Fibroblast of mammary gland (primary cell): Measurements from ENCODE around the gene EFCAB13.

Experiments
- DNase-seq: peaks from one replicate; pipeline ENCODE4 v3.0.0-alpha.2; 2010; ENCODE audit warnings: low read depth
- H3K4me3 ChIP-seq: 2 replicates; pipeline ENCODE4 v1.5.1; 2011; ENCODE audit warnings: low read depth, mild to moderate bottlenecking, low read length, moderate library complexity; ENCODE audit not compliant: control insufficient read depth
- TF ChIP-seq, protein P1 (sequence below): conservative IDR thresholded peaks from 2 replicates; pipeline ENCODE4 v1.5.1; 2011; ENCODE audit warnings: low read depth, low read length, inconsistent platforms; ENCODE audit not compliant: control insufficient read depth, insufficient read depth

The EFCAB13 gene

DNA sequence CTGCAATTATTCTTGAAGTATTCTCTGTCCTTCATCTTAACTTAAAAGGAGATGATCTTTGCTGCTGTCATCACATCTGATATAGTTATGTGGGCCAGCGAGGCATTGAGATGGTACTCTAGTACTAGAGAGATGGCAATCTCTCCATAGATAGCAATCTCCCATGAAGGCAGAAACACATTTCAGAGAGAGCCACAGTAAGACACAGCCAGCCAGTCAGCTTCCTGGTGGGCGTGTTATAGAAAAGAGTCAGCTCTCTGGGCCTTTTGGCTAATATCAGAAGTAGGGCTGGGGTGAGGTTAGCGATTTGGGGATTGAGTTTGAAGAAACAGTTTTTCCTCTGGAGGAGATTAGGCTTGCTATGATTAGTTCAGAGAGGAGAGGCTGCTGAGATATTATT is 22.6 kb upstream of the EFCAB13 start:
- no peak for DNase-seq
- no peak overlapping the region for H3K4me3 ChIP-seq
- TF ChIP-seq, protein P1, sequence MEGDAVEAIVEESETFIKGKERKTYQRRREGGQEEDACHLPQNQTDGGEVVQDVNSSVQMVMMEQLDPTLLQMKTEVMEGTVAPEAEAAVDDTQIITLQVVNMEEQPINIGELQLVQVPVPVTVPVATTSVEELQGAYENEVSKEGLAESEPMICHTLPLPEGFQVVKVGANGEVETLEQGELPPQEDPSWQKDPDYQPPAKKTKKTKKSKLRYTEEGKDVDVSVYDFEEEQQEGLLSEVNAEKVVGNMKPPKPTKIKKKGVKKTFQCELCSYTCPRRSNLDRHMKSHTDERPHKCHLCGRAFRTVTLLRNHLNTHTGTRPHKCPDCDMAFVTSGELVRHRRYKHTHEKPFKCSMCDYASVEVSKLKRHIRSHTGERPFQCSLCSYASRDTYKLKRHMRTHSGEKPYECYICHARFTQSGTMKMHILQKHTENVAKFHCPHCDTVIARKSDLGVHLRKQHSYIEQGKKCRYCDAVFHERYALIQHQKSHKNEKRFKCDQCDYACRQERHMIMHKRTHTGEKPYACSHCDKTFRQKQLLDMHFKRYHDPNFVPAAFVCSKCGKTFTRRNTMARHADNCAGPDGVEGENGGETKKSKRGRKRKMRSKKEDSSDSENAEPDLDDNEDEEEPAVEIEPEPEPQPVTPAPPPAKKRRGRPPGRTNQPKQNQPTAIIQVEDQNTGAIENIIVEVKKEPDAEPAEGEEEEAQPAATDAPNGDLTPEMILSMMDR: no peak

DNA sequence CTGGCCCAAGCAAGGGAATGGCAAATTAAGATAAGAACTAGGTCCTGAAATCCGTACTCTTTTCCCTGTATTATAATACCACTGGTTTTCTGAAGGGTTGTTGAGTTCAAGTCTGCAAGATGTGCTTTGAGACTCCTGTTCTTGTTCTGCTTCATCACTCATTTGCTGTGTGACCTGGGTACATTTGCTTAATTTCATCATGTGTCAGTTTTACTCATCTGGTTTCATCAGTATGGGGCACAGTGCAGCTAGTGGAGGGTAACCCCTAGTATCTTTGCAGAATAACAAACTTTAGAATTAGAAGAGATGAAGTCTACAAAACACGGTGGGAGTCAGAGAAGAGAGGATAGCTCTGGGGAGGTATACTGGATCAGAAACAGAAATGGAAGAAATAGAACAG is 21.9 kb upstream of the EFCAB13 start:
- H3K4me3 ChIP-seq: no peak overlapping the region
- TF ChIP-seq, protein P1: no peak
- no peak for DNase-seq

DNA sequence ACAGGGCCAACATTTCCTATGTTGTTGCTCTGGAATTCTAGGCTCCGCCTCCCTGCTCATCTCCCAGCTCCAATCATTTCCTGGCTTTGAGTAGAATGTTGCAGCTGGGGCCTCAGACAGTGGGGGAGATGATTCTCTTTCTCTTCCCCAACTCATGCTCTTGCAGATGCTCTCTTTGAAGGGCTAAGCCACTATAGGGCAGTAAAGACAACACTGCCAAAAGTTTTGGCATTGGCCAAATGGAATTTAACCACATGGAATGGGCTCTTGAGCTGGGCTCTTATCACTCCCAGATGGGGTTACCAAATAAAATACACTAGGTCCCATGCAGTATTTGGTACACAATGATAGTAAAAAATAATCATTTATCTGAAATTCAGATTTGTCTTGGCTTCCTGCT is 19.6 kb upstream of the EFCAB13 start:
- TF ChIP-seq, protein P1: no peak
- H3K4me3 ChIP-seq: no peak overlapping the region
- peak; percentile 55 for DNase-seq

DNA sequence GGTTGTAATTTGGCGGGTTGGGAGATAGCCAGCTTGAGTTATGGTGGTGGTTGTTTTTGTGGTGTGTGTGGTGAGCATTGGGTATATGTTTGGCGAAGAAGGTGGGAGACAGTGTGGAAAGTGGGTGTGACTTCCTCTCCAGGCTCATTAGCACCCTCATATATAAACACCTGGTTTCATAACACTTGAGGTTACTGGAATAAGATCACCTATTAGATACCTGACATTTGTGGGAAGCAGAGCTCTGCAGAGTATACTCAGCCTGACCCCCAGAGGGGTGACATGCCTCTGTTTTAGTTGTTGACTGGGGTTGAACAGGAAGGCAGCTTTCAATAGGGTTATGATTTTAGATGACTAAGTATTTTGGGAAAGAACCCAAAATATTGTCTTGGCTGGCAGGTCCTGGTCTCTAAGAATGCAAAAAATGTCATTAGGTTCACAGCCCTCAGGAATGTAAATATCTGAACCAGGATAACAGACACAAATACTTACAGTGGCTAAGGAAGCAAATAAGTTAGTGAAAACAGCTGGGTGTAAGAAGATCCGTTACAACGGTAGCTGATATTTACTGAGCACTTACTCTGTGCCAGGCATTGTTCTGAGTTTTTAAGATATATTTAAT is 18.3 kb upstream of the EFCAB13 start:
- TF ChIP-seq, protein P1: no peak
- no peak overlapping the region for H3K4me3 ChIP-seq
- DNase-seq: peak; percentile 86

DNA sequence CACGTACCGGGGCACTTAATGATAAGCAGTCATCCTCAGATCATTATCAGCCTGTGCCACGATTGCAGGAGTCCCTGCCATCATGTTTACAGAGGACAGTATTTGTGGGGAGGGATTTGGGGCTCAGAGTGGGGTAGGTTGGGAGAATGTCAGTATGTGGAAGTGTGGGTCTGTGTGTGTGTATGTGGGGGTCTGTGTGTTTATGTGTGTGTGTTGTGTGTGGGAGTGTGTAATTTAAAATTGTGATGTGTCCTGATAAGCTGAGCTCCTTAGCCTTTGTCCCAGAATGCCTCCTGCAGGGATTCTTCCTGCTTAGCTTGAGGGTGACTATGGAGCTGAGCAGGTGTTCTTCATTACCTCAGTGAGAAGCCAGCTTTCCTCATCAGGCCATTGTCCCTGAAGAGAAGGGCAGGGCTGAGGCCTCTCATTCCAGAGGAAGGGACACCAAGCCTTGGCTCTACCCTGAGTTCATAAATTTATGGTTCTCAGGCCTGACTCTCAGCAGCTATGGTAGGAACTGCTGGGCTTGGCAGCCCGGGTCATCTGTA is 13.5 kb upstream of the EFCAB13 start:
- H3K4me3 ChIP-seq: no peak overlapping the region
- TF ChIP-seq, protein P1: no peak
- DNase-seq: no peak

DNA sequence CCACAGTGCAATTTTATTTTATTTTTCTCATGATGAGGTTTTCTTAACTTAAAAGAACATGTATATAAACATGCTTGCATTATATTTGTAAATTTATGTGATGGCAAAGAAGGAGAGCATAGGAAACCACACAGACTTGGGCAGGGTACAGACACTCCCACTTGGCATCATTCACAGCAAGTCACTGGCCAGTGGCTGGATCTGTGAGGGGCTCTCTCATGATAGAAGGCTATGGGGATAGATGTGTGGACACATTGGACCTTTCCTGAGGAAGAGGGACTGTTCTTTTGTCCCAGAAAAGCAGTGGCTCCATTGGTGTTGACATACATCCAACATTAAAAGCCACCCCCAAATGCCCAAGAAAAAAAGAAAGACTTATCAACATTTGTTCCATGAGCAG is 12.3 kb upstream of the EFCAB13 start:
- no peak for DNase-seq
- no peak overlapping the region for H3K4me3 ChIP-seq
- TF ChIP-seq, protein P1: no peak
